Cardiac muscle cell (in vitro differentiated cells and primary cell): ENCODE measurements around the gene UGT1A3. TPM values are rescaled to one million over a fixed set of nuclear protein-coding genes. Genes with fewer than 3 reads are reported as not detected.
A peak's percentile ranks its signal among the peaks of the same experiment; 100 is the strongest.

Source experiments
- DNase-seq, 2 donors: peaks; one replicate each; pipeline versions ENCODE4 v3.0.0 to v3.0.0-alpha.2; 2010 to 2017; ENCODE audit warnings: low read depth in 1 of 2, low spot score in 1 of 2
- H3K27ac ChIP-seq: fragments of 200-600 bp; sonication (generic); 2 replicates; pipeline ENCODE4 v1.5.1; 2016
- H3K27me3 ChIP-seq: fragments of 200-600 bp; sonication (generic); 2 replicates; pipeline ENCODE4 v1.6.0; 2016; ENCODE audit warnings: control low read depth
- H3K36me3 ChIP-seq: fragments of 200-600 bp; sonication (generic); 2 replicates; pipeline ENCODE4 v1.5.1; 2016; ENCODE audit warnings: control low read depth
- H3K4me1 ChIP-seq: fragments of 200-600 bp; sonication (generic); 2 replicates; pipeline ENCODE4 v1.8.1; 2017; ENCODE audit warnings: low read depth, mild to moderate bottlenecking, mixed run types
- H3K4me3 ChIP-seq: fragments of 200-600 bp; sonication (generic); 2 replicates; pipeline ENCODE4 v1.5.1; 2016; ENCODE audit warnings: mild to moderate bottlenecking
- H3K9me3 ChIP-seq: fragments of 200-600 bp; sonication (generic); 2 replicates; pipeline ENCODE4 v1.5.1; 2017; ENCODE audit warnings: low read depth, mild to moderate bottlenecking, control low read depth
- polyA plus RNA-seq: library from polyadenylated mRNA; unstranded; fragments of >200 nt; fragmentation: Nextera tagmentation; extraction: Ambion mirVana; gene quantifications from 2 replicates; pipeline ENCODE4 v1.2.1, GENCODE V29; 2016
- total RNA-seq: library from RNA; depleted of rRNA; stranded (reverse); fragments of >200 nt; gene quantifications from 2 replicates; pipeline ENCODE4 v1.2.3, GENCODE V29; 2016
- TF ChIP-seq, protein P1 (sequence below): IDR thresholded peaks from 2 replicates; pipeline ENCODE4 v1.5.1; 2012; ENCODE audit warnings: low read depth, mild to moderate bottlenecking, low read length

The UGT1A3 gene
- total and polyA plus RNA-seq, 2 experiments from 2014 or later = not detected

DNA sequence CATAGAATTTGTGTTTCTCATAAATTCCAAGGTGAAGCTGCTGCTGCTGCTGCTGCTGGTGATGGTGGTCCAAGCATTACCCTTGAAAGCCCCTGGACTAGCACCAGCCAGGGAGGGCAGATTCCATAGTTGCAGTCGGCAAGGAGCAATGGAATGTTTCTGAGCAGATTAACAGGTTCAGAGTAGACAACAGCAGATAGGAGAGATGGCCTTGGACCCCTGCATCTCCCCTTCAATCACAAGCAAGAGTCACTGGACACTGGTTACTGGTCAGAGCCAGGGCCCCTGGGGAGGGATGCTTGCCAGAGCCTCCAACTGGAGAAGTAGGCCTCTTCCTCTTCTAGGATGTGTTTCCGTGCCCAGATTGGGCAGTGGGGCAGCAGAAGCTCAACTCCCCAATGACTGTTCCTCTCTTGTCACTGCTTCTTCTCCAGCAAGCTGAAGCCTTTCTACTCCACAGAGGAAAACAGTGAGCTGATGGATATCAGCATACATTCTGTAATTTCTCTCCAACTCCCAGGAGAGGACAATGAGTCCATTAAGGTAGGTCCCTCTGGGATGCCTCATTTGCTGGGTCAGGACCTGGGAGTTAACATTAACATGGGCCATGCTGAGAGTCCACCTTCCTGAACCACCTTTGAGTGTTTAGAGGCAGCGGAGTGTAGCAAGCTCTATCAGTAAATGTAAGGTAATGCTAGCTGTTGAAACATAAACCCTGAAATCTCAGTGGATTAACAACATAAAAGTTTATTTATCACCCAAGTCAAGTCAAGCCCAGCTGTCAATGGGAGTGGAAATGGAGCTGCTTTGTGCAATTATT, 84.6 kb downstream of the UGT1A3 start:
- Histone ChIP-seq H3K4me1 (no peaks in the 10 kb centered on the region), H3K9me3 (no peaks in the 10 kb centered on the region), H3K27me3 (no peaks in the 10 kb centered on the region), H3K36me3 (no peaks in the 10 kb centered on the region), H3K27ac (no peak overlapping the region), H3K4me3 (no peak overlapping the region)
- TF ChIP-seq, protein P1, sequence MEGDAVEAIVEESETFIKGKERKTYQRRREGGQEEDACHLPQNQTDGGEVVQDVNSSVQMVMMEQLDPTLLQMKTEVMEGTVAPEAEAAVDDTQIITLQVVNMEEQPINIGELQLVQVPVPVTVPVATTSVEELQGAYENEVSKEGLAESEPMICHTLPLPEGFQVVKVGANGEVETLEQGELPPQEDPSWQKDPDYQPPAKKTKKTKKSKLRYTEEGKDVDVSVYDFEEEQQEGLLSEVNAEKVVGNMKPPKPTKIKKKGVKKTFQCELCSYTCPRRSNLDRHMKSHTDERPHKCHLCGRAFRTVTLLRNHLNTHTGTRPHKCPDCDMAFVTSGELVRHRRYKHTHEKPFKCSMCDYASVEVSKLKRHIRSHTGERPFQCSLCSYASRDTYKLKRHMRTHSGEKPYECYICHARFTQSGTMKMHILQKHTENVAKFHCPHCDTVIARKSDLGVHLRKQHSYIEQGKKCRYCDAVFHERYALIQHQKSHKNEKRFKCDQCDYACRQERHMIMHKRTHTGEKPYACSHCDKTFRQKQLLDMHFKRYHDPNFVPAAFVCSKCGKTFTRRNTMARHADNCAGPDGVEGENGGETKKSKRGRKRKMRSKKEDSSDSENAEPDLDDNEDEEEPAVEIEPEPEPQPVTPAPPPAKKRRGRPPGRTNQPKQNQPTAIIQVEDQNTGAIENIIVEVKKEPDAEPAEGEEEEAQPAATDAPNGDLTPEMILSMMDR = no peak
- DNase-seq = no peak

DNA sequence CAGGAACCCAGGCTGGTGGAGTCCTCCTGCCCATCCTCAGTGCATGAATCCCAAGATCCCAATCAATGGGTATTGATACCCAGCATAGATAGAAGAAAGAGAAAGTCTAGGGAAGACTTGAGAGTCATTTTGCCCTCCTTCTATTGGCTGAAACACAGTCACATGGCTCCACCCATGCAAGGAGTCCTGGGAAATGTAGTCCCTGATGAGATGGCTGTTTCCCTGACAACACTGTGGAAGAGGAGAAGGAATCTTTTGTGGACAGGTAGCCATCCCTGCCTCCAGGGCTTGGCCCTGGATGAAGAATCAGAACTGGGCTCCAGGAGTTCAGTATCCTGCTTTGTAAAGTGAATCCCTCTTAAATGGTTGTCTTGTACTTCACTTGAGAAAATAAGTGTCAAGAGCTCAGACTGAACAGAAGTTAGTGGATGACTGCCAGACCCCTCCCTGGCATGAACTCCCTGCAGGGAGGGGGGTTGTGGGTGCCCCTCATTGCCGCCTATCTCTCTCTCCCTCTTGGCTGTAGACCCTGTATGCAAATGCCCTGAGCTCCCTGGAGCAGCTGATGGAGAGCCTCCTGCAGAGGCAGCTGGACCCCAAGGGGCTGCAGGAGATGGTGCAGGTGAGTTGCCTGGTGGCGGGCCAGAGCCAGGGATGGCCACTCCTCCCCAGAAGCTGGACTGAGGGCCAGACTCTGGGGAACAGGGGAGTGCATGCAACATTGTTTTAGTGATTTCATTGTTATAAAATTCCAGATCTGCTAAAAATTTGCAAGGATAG, 85.4 kb downstream of the UGT1A3 start:
- Histone ChIP-seq H3K36me3 (no peaks in the 10 kb centered on the region), H3K4me3 (no peak overlapping the region), H3K4me1 (no peaks in the 10 kb centered on the region), H3K27me3 (no peaks in the 10 kb centered on the region), H3K27ac (no peak overlapping the region), H3K9me3 (no peaks in the 10 kb centered on the region)
- TF ChIP-seq, protein P1 = no peak
- peak in 1 of 2 donors; percentile 17 for DNase-seq

DNA sequence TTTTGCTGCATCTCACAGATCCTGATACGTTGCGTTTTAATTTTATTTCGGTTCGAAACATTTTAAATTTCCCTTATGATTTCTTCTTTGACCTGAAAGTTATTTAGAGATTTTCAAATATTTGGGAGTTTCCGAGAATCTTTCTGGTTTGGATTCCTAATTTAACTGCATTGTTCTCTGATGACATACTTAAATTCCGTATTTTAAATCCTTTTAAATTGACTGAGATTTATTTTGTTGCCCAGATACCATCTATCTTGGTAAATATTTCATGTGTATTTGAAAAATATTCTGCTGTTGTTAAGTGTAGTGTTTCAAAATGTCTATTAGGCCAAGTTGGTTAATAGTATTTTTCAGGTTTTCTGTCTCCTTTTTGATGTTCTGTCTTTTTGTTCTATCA, 87.0 kb downstream of the UGT1A3 start:
- no peaks in the 10 kb centered on the region for H3K4me1 ChIP-seq
- TF ChIP-seq, protein P1 = no peak
- no peak overlapping the region for H3K27ac ChIP-seq
- no peaks in the 10 kb centered on the region for H3K9me3 ChIP-seq
- H3K36me3 ChIP-seq = no peaks in the 10 kb centered on the region
- H3K27me3 ChIP-seq = no peaks in the 10 kb centered on the region
- no peak for DNase-seq
- no peak overlapping the region for H3K4me3 ChIP-seq

GRCh38 chr2:233816334-233816733, 87.5 kb downstream of the UGT1A3 start:
- peak in 1 of 2 donors; percentile 9 for DNase-seq
- Histone ChIP-seq H3K9me3 (no peaks in the 10 kb centered on the region), H3K27me3 (no peaks in the 10 kb centered on the region), H3K4me3 (no peak overlapping the region), H3K36me3 (no peaks in the 10 kb centered on the region), H3K4me1 (no peaks in the 10 kb centered on the region), H3K27ac (no peak overlapping the region)
- TF ChIP-seq, protein P1 = no peak

- Histone ChIP-seq H3K27me3 (no peaks in the 10 kb centered on the region), H3K27ac (no peak overlapping the region), H3K36me3 (no peaks in the 10 kb centered on the region), H3K9me3 (no peaks in the 10 kb centered on the region), H3K4me3 (no peak overlapping the region), H3K4me1 (no peaks in the 10 kb centered on the region)
- DNase-seq = peak; percentile 10 to 36
- TF ChIP-seq, protein P1 = no peak
Observed at GRCh38 chr2:233816771-233817170, 87.9 kb downstream of the UGT1A3 start.
